Stimulated activated CD8-positive, alpha-beta memory T cell treated with anti-CD3 and anti-CD28 coated beads, Interleukin-2, amount 100 ng/mL, for 48 hours (primary cell): ENCODE data around the gene ALDH5A1.
"Not testable (repeated sequence)": the region's sequence is repeated elsewhere in the genome, so short reads cannot be mapped to it uniquely, and the experiment has no call there.

Experiments
- DNase-seq, 2 donors: peaks; one replicate each; pipeline ENCODE4 v3.0.0-alpha.2; 2020; ENCODE audit warnings: low read depth in 2 of 2

Gene ALDH5A1

GRCh38 chr6:24486065-24486464 lies 8.7 kb upstream of the ALDH5A1 start:
- DNase-seq: no peak

GRCh38 chr6:24489470-24489869 lies 5.3 kb upstream of the ALDH5A1 start, which contains the start of gene GPLD1:
TSS of gene GPLD1 (minus strand) at chr6:24489578. CDS start at chr6:24489511, 67 bp downstream.
- DNase-seq: no peak

GRCh38 chr6:24489881-24490280 lies 4.9 kb upstream of the ALDH5A1 start:
- DNase-seq: no peak

- DNase-seq: no peak
These were observed 3.8 kb upstream of the ALDH5A1 start for GRCh38 chr6:24490948-24491347.

- no peak for DNase-seq
These were observed 2.3 kb upstream of the ALDH5A1 start for GRCh38 chr6:24492475-24492874.

- no peak for DNase-seq
These were observed 586 bp upstream of the ALDH5A1 start for GRCh38 chr6:24493945-24494820.

GRCh38 chr6:24497254-24497970 lies 2.6 kb downstream of the ALDH5A1 start:
- no peak for DNase-seq

GRCh38 chr6:24500683-24501082 lies 5.9 kb downstream of the ALDH5A1 start:
- no peak for DNase-seq

- no peak for DNase-seq
These were observed 6.6 kb downstream of the ALDH5A1 start for GRCh38 chr6:24501374-24501773.

GRCh38 chr6:24501914-24502313 lies 7.1 kb downstream of the ALDH5A1 start:
- no peak for DNase-seq

- no peak for DNase-seq
These were observed 9.5 kb downstream of the ALDH5A1 start for GRCh38 chr6:24504287-24504648.

- no peak for DNase-seq
These were observed 10.1 kb downstream of the ALDH5A1 start for GRCh38 chr6:24504649-24505586.

- DNase-seq: no peak
These were observed 12.2 kb downstream of the ALDH5A1 start for GRCh38 chr6:24506814-24507520.

GRCh38 chr6:24511976-24512375 lies 17.2 kb downstream of the ALDH5A1 start:
- DNase-seq: not testable (repeated sequence)

- DNase-seq: no peak
These were observed 18.8 kb downstream of the ALDH5A1 start for GRCh38 chr6:24513602-24514001.

- DNase-seq: no peak
These were observed 23.1 kb downstream of the ALDH5A1 start for GRCh38 chr6:24517659-24518543.

GRCh38 chr6:24520929-24521546 lies 26.3 kb downstream of the ALDH5A1 start:
- peak; percentile 9 to 11 for DNase-seq

GRCh38 chr6:24522228-24523176 lies 27.7 kb downstream of the ALDH5A1 start:
- DNase-seq: no peak

- DNase-seq: no peak
These were observed 29.6 kb downstream of the ALDH5A1 start for GRCh38 chr6:24524329-24524728.
